ENCODE measurements around the gene CAND2.

The CAND2 gene

DNA sequence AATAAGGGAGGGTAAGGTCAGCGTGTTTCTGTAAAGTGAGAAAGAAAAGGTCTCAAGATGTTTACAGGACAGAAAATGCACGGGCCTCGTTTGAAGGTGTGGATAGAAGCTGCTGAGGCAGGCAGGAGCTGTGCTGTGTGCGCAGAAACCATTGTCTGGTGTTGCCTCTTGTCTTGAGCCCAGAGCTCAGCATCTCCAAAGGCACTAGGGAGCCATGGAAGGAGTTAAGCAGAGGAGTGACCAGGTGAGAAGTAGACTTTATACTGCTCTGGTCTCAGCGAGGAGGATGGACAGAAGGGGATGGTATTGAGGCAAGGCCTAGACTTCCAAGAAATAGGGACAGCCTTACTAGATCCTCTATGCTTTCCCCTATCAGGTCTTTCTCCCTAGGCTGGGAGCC is 13.0 kb downstream of the CAND2 start:
- H3K9ac ChIP-seq (ENCODE audit: low read depth, low read length) = peak overlapping the region; percentile 70; the same call in 1 of the 2 replicates
- peaks cover 25% of the 10 kb centered on the region for H3K36me3 ChIP-seq (ENCODE audit: insufficient read depth, low read depth, low read length)
- peak overlapping the region; percentile 73 for H3K4me3 ChIP-seq (ENCODE audit: low read length)
- H3K27me3 ChIP-seq (ENCODE audit: insufficient read depth, low read length) = no peaks in the 10 kb centered on the region
- H3K9me3 ChIP-seq (ENCODE audit: insufficient read depth, low read depth, low read length) = no peaks in the 10 kb centered on the region
- H3K27ac ChIP-seq (ENCODE audit: low read length) = no peak overlapping the region
- peaks cover 4% of the 10 kb centered on the region; the same call in 1 of the 2 replicates for H3K4me1 ChIP-seq (ENCODE audit: insufficient read depth, low read length)

DNA sequence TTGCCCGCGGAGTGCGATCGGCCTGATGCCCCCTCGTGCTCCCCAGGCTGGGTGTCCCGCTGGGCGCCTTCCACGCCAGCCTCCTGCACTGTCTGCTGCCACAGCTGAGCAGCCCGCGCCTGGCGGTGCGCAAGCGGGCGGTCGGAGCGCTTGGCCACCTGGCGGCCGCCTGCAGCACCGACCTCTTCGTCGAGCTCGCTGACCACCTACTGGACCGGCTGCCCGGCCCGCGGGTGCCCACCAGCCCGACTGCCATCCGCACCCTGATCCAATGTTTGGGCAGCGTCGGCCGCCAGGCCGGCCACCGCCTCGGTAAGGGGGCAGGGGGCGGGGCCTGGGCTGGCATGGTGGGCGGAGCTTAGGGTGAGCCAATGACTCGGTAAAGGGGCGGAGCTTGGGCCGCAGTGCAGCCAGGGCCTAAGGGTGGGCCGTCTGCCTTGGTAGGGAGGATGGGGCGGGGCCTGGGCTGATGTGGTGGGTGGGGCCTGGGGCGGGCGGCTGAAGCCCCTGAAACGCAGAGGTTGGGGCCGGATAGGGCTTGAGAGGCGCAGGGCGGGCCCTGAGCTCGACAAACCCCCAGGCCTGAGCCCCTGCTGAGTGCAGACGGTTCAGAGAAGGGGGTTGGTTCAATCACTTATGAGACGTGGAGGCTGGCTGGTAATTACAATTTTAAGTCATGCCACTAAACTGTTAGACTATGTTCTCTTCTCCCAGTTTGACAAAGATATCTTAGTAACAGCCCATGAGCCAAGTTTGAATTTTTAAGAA is 13.7 kb downstream of the CAND2 start:
- H3K27ac ChIP-seq (ENCODE audit: low read length) = no peak overlapping the region
- H3K4me3 ChIP-seq (ENCODE audit: low read length) = peak overlapping the region; percentile 73
- H3K36me3 ChIP-seq (ENCODE audit: insufficient read depth, low read depth, low read length) = peaks cover 21% of the 10 kb centered on the region
- no peaks in the 10 kb centered on the region for H3K27me3 ChIP-seq (ENCODE audit: insufficient read depth, low read length)
- H3K9me3 ChIP-seq (ENCODE audit: insufficient read depth, low read depth, low read length) = no peaks in the 10 kb centered on the region
- peaks cover 4% of the 10 kb centered on the region; the same call in 1 of the 2 replicates for H3K4me1 ChIP-seq (ENCODE audit: insufficient read depth, low read length)
- H3K9ac ChIP-seq (ENCODE audit: low read depth, low read length) = peak overlapping the region; percentile 70; the same call in 1 of the 2 replicates

DNA sequence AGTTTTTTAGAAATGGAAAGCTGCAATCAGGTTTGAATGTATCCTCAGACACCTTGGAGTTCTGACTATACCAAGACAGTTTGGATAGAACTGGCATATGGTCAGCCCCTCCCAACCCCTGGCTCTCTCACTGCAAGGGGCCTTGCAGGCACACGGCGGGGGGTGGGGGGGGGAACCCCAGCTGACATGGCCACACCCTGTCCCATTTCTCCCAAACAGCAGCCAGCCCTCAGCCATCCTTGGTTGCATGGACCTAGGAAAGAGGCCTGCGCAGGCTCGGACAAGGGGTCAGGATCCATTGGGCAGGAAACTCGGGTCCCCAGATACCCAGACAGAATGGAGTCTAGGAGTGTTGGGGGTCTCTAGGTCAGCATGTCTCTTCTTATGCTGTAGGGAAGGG is 14.5 kb downstream of the CAND2 start:
- Histone ChIP-seq H3K9me3 (ENCODE audit: insufficient read depth, low read depth, low read length) (no peaks in the 10 kb centered on the region), H3K4me1 (ENCODE audit: insufficient read depth, low read length) (peaks cover 4% of the 10 kb centered on the region; the same call in 1 of the 2 replicates), H3K27ac (ENCODE audit: low read length) (no peak overlapping the region), H3K27me3 (ENCODE audit: insufficient read depth, low read length) (no peaks in the 10 kb centered on the region), H3K9ac (ENCODE audit: low read depth, low read length) (peak overlapping the region; percentile 46; the same call in 1 of the 2 replicates), H3K36me3 (ENCODE audit: insufficient read depth, low read depth, low read length) (peaks cover 20% of the 10 kb centered on the region), H3K4me3 (ENCODE audit: low read length) (peak overlapping the region; percentile 73; the same call in 1 of the 2 replicates)

DNA sequence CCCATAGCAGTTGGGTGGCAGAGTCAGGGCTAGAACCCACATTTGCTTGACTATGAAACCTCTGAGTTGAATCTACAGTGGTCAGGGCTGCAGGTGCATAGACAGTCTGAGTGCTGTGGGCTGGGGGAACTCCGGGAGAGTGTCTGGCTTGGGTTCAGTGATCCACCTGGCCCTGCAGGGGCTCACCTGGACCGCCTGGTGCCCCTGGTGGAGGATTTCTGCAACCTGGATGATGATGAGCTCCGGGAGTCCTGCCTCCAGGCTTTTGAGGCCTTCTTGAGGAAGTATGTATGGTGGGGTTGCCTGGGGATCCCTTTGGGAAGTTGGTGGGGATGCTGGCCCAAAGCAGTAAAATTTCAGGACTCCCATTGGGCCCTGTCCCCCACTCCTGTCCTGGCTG is 16.3 kb downstream of the CAND2 start:
- H3K36me3 ChIP-seq (ENCODE audit: insufficient read depth, low read depth, low read length) = peaks cover 26% of the 10 kb centered on the region
- no peak overlapping the region for H3K27ac ChIP-seq (ENCODE audit: low read length)
- H3K9me3 ChIP-seq (ENCODE audit: insufficient read depth, low read depth, low read length) = no peaks in the 10 kb centered on the region
- no peak overlapping the region for H3K9ac ChIP-seq (ENCODE audit: low read depth, low read length)
- H3K4me3 ChIP-seq (ENCODE audit: low read length) = no peak overlapping the region
- no peaks in the 10 kb centered on the region for H3K27me3 ChIP-seq (ENCODE audit: insufficient read depth, low read length)
- H3K4me1 ChIP-seq (ENCODE audit: insufficient read depth, low read length) = peaks cover 4% of the 10 kb centered on the region; the same call in 1 of the 2 replicates

DNA sequence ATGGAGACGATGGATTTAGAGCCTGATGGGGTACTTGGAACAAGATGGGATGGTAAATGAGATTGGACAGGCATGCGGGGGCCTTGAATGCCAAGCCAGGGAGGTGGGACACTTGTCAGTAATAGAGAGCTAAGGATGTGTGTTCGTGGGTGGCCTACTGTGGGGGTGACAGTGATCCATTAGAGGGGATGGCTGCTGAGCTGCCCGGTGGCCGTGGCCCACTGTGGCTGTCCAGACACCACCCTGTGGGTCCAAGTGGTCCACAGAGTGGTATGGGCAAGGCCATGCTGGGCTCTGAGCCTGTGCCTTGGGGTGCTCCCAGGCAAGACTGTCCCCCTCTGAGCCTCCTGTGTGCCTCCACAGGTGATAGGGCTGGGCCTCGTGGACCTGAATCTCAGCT is 17.5 kb downstream of the CAND2 start:
- H3K4me1 ChIP-seq (ENCODE audit: insufficient read depth, low read length) = peaks cover 4% of the 10 kb centered on the region; the same call in 1 of the 2 replicates
- H3K27me3 ChIP-seq (ENCODE audit: insufficient read depth, low read length) = no peaks in the 10 kb centered on the region
- no peaks in the 10 kb centered on the region for H3K9me3 ChIP-seq (ENCODE audit: insufficient read depth, low read depth, low read length)
- no peak overlapping the region for H3K27ac ChIP-seq (ENCODE audit: low read length)
- no peak overlapping the region for H3K4me3 ChIP-seq (ENCODE audit: low read length)
- H3K9ac ChIP-seq (ENCODE audit: low read depth, low read length) = no peak overlapping the region
- H3K36me3 ChIP-seq (ENCODE audit: insufficient read depth, low read depth, low read length) = peaks cover 30% of the 10 kb centered on the region

DNA sequence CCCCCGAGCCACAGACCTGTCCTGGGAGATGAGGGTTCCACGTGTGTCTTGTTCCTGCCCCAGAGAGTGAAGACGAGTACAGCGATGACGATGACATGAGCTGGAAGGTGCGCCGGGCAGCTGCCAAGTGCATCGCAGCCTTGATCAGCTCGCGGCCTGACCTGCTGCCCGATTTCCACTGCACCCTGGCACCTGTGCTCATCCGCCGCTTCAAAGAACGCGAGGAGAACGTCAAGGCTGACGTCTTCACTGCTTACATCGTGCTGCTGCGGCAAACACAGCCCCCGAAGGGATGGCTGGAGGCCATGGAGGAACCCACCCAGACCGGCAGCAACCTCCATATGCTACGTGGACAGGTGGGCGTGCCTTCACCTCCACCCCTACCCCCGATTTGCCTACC is 18.6 kb downstream of the CAND2 start:
- Histone ChIP-seq H3K4me1 (ENCODE audit: insufficient read depth, low read length) (peaks cover 4% of the 10 kb centered on the region; the same call in 1 of the 2 replicates), H3K27me3 (ENCODE audit: insufficient read depth, low read length) (no peaks in the 10 kb centered on the region), H3K9me3 (ENCODE audit: insufficient read depth, low read depth, low read length) (no peaks in the 10 kb centered on the region), H3K4me3 (ENCODE audit: low read length) (no peak overlapping the region), H3K36me3 (ENCODE audit: insufficient read depth, low read depth, low read length) (peaks cover 30% of the 10 kb centered on the region), H3K27ac (ENCODE audit: low read length) (no peak overlapping the region), H3K9ac (ENCODE audit: low read depth, low read length) (no peak overlapping the region)

DNA sequence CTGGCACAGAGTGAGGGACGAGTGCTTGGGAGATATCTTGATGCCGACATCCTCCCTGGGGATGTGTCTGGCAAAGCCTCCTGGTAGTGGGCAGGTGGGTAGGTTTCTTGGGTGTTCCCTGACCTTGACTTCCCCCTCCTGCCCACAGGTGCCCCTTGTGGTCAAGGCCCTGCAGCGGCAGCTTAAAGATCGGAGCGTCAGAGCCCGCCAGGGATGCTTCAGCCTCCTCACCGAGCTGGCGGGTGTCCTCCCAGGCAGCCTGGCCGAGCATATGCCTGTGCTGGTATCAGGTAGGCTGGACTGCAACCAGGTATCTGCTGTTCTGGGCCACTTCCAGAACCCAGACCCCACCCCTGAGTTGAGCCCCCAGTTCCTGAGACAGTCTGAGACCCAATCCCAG is 19.2 kb downstream of the CAND2 start:
- no peak overlapping the region for H3K27ac ChIP-seq (ENCODE audit: low read length)
- H3K36me3 ChIP-seq (ENCODE audit: insufficient read depth, low read depth, low read length) = peaks cover 30% of the 10 kb centered on the region
- H3K4me1 ChIP-seq (ENCODE audit: insufficient read depth, low read length) = peaks cover 2% of the 10 kb centered on the region; the same call in 1 of the 2 replicates
- H3K9me3 ChIP-seq (ENCODE audit: insufficient read depth, low read depth, low read length) = no peaks in the 10 kb centered on the region
- H3K4me3 ChIP-seq (ENCODE audit: low read length) = no peak overlapping the region
- no peaks in the 10 kb centered on the region for H3K27me3 ChIP-seq (ENCODE audit: insufficient read depth, low read length)
- no peak overlapping the region for H3K9ac ChIP-seq (ENCODE audit: low read depth, low read length)

DNA sequence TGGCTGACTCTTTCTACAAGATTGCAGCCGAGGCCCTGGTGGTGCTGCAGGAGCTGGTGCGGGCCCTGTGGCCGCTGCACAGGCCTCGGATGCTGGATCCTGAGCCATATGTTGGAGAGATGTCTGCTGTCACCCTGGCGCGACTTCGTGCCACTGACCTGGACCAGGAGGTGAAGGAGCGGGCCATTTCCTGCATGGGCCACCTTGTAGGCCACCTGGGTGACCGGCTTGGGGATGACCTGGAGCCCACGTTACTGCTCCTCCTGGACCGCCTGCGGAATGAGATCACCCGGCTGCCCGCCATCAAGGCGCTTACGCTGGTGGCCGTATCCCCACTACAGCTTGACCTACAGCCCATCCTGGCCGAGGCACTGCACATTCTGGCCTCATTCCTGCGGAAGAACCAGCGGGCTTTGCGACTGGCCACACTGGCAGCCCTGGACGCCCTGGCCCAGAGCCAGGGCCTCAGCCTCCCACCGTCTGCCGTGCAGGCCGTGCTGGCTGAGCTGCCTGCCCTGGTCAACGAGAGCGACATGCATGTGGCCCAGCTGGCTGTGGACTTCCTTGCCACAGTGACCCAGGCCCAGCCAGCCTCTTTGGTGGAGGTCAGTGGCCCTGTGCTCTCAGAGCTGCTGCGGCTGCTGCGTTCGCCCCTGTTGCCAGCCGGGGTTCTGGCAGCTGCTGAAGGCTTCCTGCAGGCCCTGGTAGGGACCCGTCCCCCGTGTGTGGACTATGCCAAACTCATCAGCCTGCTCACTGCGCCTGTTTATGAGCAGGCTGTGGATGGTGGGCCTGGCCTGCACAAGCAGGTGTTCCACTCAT is 20.3 kb downstream of the CAND2 start:
- Histone ChIP-seq H3K9me3 (ENCODE audit: insufficient read depth, low read depth, low read length) (no peaks in the 10 kb centered on the region), H3K27me3 (ENCODE audit: insufficient read depth, low read length) (no peaks in the 10 kb centered on the region), H3K27ac (ENCODE audit: low read length) (no peak overlapping the region), H3K36me3 (ENCODE audit: insufficient read depth, low read depth, low read length) (peaks cover 30% of the 10 kb centered on the region), H3K4me1 (ENCODE audit: insufficient read depth, low read length) (no peaks in the 10 kb centered on the region), H3K4me3 (ENCODE audit: low read length) (no peak overlapping the region), H3K9ac (ENCODE audit: low read depth, low read length) (no peak overlapping the region)

DNA sequence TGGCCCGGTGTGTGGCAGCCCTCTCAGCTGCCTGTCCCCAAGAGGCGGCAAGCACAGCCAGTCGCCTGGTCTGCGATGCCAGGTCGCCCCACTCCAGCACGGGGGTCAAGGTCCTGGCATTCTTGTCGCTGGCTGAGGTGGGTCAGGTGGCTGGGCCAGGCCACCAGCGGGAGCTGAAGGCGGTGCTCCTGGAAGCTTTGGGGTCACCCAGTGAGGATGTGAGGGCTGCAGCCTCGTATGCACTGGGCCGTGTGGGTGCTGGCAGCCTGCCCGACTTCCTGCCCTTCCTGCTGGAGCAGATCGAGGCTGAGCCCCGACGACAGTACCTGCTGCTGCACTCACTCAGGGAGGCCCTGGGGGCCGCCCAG is 20.8 kb downstream of the CAND2 start:
- H3K27me3 ChIP-seq (ENCODE audit: insufficient read depth, low read length) = no peaks in the 10 kb centered on the region
- H3K4me1 ChIP-seq (ENCODE audit: insufficient read depth, low read length) = no peaks in the 10 kb centered on the region
- H3K9me3 ChIP-seq (ENCODE audit: insufficient read depth, low read depth, low read length) = no peaks in the 10 kb centered on the region
- no peak overlapping the region for H3K27ac ChIP-seq (ENCODE audit: low read length)
- no peak overlapping the region for H3K4me3 ChIP-seq (ENCODE audit: low read length)
- peaks cover 30% of the 10 kb centered on the region for H3K36me3 ChIP-seq (ENCODE audit: insufficient read depth, low read depth, low read length)
- H3K9ac ChIP-seq (ENCODE audit: low read depth, low read length) = no peak overlapping the region

DNA sequence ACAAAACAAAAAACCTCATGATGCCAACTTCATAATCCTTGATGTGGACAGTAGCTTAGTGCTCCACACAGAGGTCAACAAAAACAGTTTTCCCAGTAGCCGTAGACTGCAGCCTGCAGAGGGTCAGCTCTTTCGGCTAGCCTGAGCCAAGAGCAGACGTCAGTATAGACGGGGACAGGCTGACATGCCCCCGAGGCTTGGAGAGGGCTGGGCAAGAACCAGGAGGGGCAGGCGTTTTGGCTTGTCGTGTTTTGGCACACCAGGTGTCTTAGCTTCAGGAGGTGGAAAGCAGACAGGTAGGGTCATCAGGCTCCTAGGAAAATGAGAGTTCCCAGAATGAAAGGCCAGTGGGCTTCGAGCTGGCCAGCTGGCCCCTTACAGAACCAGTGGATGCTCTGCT is 21.8 kb downstream of the CAND2 start:
- no peaks in the 10 kb centered on the region for H3K9me3 ChIP-seq (ENCODE audit: insufficient read depth, low read depth, low read length)
- no peaks in the 10 kb centered on the region for H3K27me3 ChIP-seq (ENCODE audit: insufficient read depth, low read length)
- no peak overlapping the region for H3K27ac ChIP-seq (ENCODE audit: low read length)
- H3K36me3 ChIP-seq (ENCODE audit: insufficient read depth, low read depth, low read length) = peaks cover 27% of the 10 kb centered on the region
- no peaks in the 10 kb centered on the region for H3K4me1 ChIP-seq (ENCODE audit: insufficient read depth, low read length)
- H3K9ac ChIP-seq (ENCODE audit: low read depth, low read length) = no peak overlapping the region
- no peak overlapping the region for H3K4me3 ChIP-seq (ENCODE audit: low read length)

DNA sequence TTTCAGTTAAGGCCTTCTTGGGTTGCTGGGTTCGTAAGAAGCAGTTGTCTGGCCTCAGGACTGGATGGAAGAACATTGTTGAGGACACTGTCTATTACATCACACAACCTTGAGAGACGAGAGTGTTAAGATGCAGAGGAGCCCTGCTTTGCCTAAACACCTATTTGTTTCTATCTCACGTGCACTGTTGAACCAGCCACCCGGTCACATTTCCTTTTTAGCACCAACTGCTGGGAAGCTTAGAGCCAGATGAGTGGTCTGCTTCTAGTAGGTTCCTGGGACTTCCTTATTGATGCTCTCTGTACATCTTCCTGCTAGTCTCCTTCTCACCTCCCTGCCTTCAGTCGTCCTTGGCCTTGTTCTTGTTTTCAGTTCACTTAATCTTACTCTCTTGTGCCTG is 22.3 kb downstream of the CAND2 start:
- Histone ChIP-seq H3K9ac (ENCODE audit: low read depth, low read length) (no peak overlapping the region), H3K4me1 (ENCODE audit: insufficient read depth, low read length) (no peaks in the 10 kb centered on the region), H3K36me3 (ENCODE audit: insufficient read depth, low read depth, low read length) (peaks cover 24% of the 10 kb centered on the region), H3K4me3 (ENCODE audit: low read length) (no peak overlapping the region), H3K9me3 (ENCODE audit: insufficient read depth, low read depth, low read length) (no peaks in the 10 kb centered on the region), H3K27me3 (ENCODE audit: insufficient read depth, low read length) (no peaks in the 10 kb centered on the region), H3K27ac (ENCODE audit: low read length) (no peak overlapping the region)

Data from iPS-20b (cell line).